Osteocyte (in vitro differentiated cells): Measurements from ENCODE around the gene BANK1. TPM values are rescaled to one million over a fixed set of nuclear protein-coding genes. Genes with fewer than 3 reads are reported as not detected.

Experiments
- DNase-seq: peaks from one replicate; pipeline ENCODE4 v3.0.0; 2021; ENCODE audit warnings: mixed read lengths; ENCODE audit not compliant: unreplicated experiment; ENCODE audit errors: extremely low spot score
- H3K27ac Mint-ChIP-seq: one replicate; pipeline ENCODE4 v1.8.0; 2021; ENCODE audit warnings: mild to moderate bottlenecking, mixed read lengths; ENCODE audit not compliant: unreplicated experiment
- H3K27me3 Mint-ChIP-seq: one replicate; pipeline ENCODE4 v1.8.0; 2021; ENCODE audit warnings: mixed read lengths; ENCODE audit not compliant: unreplicated experiment
- H3K36me3 Mint-ChIP-seq: one replicate; pipeline ENCODE4 v1.8.0; 2021; ENCODE audit warnings: mixed read lengths; ENCODE audit not compliant: unreplicated experiment
- H3K4me1 Mint-ChIP-seq: one replicate; pipeline ENCODE4 v1.8.0; 2021; ENCODE audit warnings: mixed read lengths; ENCODE audit not compliant: unreplicated experiment
- H3K4me3 Mint-ChIP-seq: one replicate; pipeline ENCODE4 v1.8.0; 2021; ENCODE audit warnings: mild to moderate bottlenecking, moderate library complexity, mixed read lengths; ENCODE audit not compliant: unreplicated experiment
- H3K9me3 Mint-ChIP-seq: one replicate; pipeline ENCODE4 v1.8.0; 2021; ENCODE audit warnings: mixed read lengths; ENCODE audit not compliant: unreplicated experiment
- total RNA-seq: library from RNA; stranded (reverse); gene quantifications from 2 replicates; pipeline ENCODE4 v1.2.1, GENCODE V29; 2021
- TF ChIP-seq, protein P1 (sequence below): fragments of 200-600 bp; sonication (generic); IDR thresholded peaks from 2 replicates; pipeline ENCODE4 v1.5.0; 2021; ENCODE audit warnings: antibody characterized with exemption, mild to moderate bottlenecking, moderate library complexity

Gene BANK1
- total RNA-seq, 1 donor from 2014 or later, result 1.0 TPM

DNA sequence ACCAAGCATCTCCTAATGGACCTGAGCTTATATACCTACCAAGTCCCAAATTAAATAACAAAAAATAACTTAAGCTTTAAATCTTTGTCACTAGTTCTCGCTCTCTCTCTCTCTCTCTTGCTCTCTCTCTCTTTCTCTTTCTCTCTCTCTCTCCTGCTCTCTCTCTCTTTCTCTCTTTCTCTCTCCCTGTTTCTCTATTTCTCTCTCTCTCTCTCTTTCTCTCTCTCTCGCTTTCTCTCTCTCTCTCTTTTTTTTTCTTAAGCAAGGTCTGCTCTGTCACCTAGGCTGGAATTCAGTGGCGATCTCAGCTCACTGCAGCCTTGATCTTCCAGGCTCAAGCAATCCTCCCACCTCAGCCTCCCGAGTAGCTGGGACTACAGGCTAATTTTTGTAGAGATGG lies 266.6 kb downstream of the BANK1 start:
- H3K27ac Mint-ChIP-seq, result no peak overlapping the region
- H3K4me3 Mint-ChIP-seq, result no peak overlapping the region
- H3K27me3 Mint-ChIP-seq, result peaks cover 23% of the 10 kb centered on the region
- H3K4me1 Mint-ChIP-seq, result no peaks in the 10 kb centered on the region
- no peak for DNase-seq
- no peaks in the 10 kb centered on the region for H3K36me3 Mint-ChIP-seq
- TF ChIP-seq, protein P1, sequence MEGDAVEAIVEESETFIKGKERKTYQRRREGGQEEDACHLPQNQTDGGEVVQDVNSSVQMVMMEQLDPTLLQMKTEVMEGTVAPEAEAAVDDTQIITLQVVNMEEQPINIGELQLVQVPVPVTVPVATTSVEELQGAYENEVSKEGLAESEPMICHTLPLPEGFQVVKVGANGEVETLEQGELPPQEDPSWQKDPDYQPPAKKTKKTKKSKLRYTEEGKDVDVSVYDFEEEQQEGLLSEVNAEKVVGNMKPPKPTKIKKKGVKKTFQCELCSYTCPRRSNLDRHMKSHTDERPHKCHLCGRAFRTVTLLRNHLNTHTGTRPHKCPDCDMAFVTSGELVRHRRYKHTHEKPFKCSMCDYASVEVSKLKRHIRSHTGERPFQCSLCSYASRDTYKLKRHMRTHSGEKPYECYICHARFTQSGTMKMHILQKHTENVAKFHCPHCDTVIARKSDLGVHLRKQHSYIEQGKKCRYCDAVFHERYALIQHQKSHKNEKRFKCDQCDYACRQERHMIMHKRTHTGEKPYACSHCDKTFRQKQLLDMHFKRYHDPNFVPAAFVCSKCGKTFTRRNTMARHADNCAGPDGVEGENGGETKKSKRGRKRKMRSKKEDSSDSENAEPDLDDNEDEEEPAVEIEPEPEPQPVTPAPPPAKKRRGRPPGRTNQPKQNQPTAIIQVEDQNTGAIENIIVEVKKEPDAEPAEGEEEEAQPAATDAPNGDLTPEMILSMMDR, result no peak
- H3K9me3 Mint-ChIP-seq, result no peaks in the 10 kb centered on the region

DNA sequence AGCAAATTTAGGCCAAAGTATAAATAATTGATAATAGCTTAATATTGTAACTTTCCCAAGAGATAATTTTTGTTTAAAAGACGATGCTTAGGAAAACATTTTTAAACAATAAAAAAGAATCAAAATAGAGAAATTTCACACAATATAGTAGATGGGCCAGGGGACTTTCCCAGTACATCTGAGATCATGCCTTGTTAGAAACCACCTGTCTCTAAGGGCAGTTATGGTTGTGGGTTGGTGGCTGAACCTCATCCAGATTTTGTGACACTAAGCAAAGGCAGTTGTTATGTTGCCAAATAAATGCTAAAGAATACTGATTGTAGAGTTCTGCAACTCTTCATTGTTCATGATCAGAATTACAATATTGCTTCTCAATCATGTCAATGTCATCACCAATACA lies 270.6 kb downstream of the BANK1 start:
- Mint-ChIP-seq H3K27ac (no peak overlapping the region), H3K4me3 (no peak overlapping the region), H3K36me3 (no peaks in the 10 kb centered on the region), H3K9me3 (no peaks in the 10 kb centered on the region), H3K4me1 (no peaks in the 10 kb centered on the region), H3K27me3 (peaks cover 17% of the 10 kb centered on the region)
- TF ChIP-seq, protein P1, result no peak
- no peak for DNase-seq

DNA sequence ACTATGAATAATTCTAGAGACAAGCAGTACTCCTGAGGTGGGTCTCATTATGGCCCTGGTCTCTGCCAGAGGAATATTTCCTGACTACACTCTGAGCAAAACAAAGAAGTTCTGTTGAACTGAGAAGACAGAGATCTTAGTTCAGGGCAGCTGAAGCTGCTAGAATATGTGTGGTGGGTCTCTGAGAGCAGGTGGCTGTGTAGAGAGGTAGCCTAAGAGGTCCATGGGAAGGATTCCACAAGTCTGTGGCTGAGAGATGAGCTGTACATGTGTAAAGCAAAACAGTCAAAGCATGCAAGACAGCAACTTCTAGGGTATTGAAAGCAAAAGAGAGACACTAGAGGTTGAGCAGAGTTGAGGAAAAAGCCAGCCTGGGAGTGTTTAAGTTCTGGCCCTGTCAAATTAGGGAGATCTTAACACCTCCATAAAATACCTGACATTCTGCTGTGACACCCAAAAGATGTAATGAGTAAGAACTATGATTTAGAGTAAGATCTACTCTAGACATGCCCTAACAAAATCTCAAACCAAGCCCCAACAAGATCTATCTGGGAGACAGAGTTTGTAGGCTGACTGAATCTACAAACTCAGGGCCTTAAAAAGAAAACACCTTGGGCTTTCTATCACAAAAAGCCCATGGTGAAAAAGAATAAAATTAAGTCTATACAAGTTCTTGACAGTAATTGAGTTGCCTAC lies 274.4 kb downstream of the BANK1 start:
- Mint-ChIP-seq H3K4me1 (no peaks in the 10 kb centered on the region), H3K27ac (no peak overlapping the region), H3K9me3 (no peaks in the 10 kb centered on the region), H3K4me3 (no peak overlapping the region), H3K27me3 (peaks cover 14% of the 10 kb centered on the region), H3K36me3 (no peaks in the 10 kb centered on the region)
- DNase-seq, result no peak
- TF ChIP-seq, protein P1, result no peak

DNA sequence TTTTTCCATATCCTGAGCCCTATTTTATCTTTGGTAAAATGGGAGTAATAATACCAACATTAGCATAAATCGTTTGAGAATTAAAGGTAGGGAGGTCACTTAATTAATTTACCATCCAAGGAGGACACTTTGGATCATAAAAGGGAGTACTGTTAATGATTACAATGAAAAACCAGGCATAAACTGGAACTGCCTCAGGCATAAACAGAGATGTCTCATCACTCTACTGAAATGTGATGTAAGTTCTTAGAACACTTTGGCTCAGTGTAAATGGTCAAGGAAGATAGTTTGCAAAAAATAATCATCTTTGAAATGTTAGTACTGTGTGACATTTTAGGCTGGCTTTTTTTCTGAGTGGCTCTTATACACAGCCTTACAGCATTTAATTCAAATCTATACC lies 286.1 kb downstream of the BANK1 start:
- H3K4me1 Mint-ChIP-seq, result no peaks in the 10 kb centered on the region
- H3K27me3 Mint-ChIP-seq, result peaks cover 6% of the 10 kb centered on the region
- no peak overlapping the region for H3K4me3 Mint-ChIP-seq
- H3K9me3 Mint-ChIP-seq, result peaks cover 8% of the 10 kb centered on the region
- no peaks in the 10 kb centered on the region for H3K36me3 Mint-ChIP-seq
- no peak overlapping the region for H3K27ac Mint-ChIP-seq
- TF ChIP-seq, protein P1, result no peak
- no peak for DNase-seq

DNA sequence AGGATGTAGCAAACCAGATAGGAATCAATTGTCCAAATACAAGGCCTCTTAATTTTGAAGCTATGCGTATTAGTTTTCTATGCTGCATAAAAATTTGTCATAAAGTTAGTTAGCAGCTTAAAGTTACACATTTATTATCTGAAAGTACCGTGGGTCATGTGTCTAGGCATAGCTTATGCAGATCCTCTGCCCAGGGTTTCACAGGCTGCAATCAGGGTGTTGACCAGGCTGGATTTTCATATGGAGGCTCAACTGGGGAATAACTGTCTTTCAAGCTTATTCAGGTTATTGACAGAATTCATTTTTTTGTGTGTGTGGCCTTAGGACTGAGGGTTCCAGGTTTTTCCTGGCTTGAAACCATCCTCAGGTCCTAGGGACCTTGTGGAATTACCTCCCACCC lies 289.7 kb downstream of the BANK1 start:
- H3K9me3 Mint-ChIP-seq, result peaks cover 8% of the 10 kb centered on the region
- no peak overlapping the region for H3K4me3 Mint-ChIP-seq
- TF ChIP-seq, protein P1, result no peak
- no peak overlapping the region for H3K27ac Mint-ChIP-seq
- no peaks in the 10 kb centered on the region for H3K36me3 Mint-ChIP-seq
- H3K4me1 Mint-ChIP-seq, result no peaks in the 10 kb centered on the region
- DNase-seq, result no peak
- H3K27me3 Mint-ChIP-seq, result peaks cover 4% of the 10 kb centered on the region
